Activated CD4-positive, alpha-beta T cell treated with anti-CD3 and anti-CD28 coated beads, Interleukin-2, amount 50 U/mL, for 24 hours (primary cell): ENCODE measurements around the gene ADGRV1.
"Not testable (repeated sequence)": the region's sequence is repeated elsewhere in the genome, so short reads cannot be mapped to it uniquely, and the experiment has no call there.

Experiments used
- DNase-seq, 2 donors: peaks; one replicate each; pipeline ENCODE4 v3.0.0-alpha.2; 2020; ENCODE audit warnings: low read depth in 1 of 2, low spot score in 1 of 2

The ADGRV1 gene

GRCh38 chr5:90645024-90645610 is 86.5 kb downstream of the ADGRV1 start:
- DNase-seq = no peak

- DNase-seq = no peak
Observed at GRCh38 chr5:90650767-90651166, 92.2 kb downstream of the ADGRV1 start.

- DNase-seq = no peak
Observed at GRCh38 chr5:90654215-90654614, 95.6 kb downstream of the ADGRV1 start.

GRCh38 chr5:90655423-90655822 is 96.8 kb downstream of the ADGRV1 start:
- DNase-seq = no peak

GRCh38 chr5:90657030-90657429 is 98.4 kb downstream of the ADGRV1 start:
- no peak for DNase-seq

GRCh38 chr5:90657788-90658187 is 99.2 kb downstream of the ADGRV1 start:
- DNase-seq = no peak

GRCh38 chr5:90658620-90659019 is 100.0 kb downstream of the ADGRV1 start:
- DNase-seq = no peak

- DNase-seq = not testable (repeated sequence)
Observed at GRCh38 chr5:90668079-90668565, 109.5 kb downstream of the ADGRV1 start.

- DNase-seq = no peak
Observed at GRCh38 chr5:90675222-90675621, 116.6 kb downstream of the ADGRV1 start.

GRCh38 chr5:90680921-90681563 is 122.4 kb downstream of the ADGRV1 start:
- DNase-seq = no peak

GRCh38 chr5:90682278-90682677 is 123.7 kb downstream of the ADGRV1 start:
- DNase-seq = no peak

GRCh38 chr5:90685425-90686022 is 126.9 kb downstream of the ADGRV1 start:
- no peak for DNase-seq

GRCh38 chr5:90686363-90686762 is 127.8 kb downstream of the ADGRV1 start:
- not testable (repeated sequence) for DNase-seq

GRCh38 chr5:90687458-90687857 is 128.9 kb downstream of the ADGRV1 start:
- not testable (repeated sequence) for DNase-seq

- DNase-seq = no peak
Observed at GRCh38 chr5:90689064-90689463, 130.5 kb downstream of the ADGRV1 start.

GRCh38 chr5:90690307-90690706 is 131.7 kb downstream of the ADGRV1 start:
- no peak for DNase-seq

GRCh38 chr5:90691533-90691932 is 132.9 kb downstream of the ADGRV1 start:
- no peak for DNase-seq

- no peak for DNase-seq
Observed at GRCh38 chr5:90696153-90696552, 137.6 kb downstream of the ADGRV1 start.

- no peak for DNase-seq
Observed at GRCh38 chr5:90700299-90700698, 141.7 kb downstream of the ADGRV1 start.

GRCh38 chr5:90703932-90704331 is 145.3 kb downstream of the ADGRV1 start:
- no peak for DNase-seq

GRCh38 chr5:90707698-90708097 is 149.1 kb downstream of the ADGRV1 start:
- DNase-seq = no peak

- DNase-seq = peak in 1 of 2 donors; percentile 0
Observed at GRCh38 chr5:90709323-90710155, 150.9 kb downstream of the ADGRV1 start.
